Body of pancreas (tissue), 4 donors: ENCODE data around the gene PPM1H. TPM values are rescaled to one million over a fixed set of nuclear protein-coding genes. Genes with fewer than 3 reads are reported as not detected.
"Not testable (repeated sequence)": the region's sequence is repeated elsewhere in the genome, so short reads cannot be mapped to it uniquely, and the experiment has no call there.

ENCODE experiments used
- ATAC-seq: fragments of 150-250 bp; one replicate; pipeline ENCODE4 v1.9.1; 2016
- DNase-seq, 4 donors: peaks; one replicate each; pipeline ENCODE4 v3.0.0-alpha.2; 2019
- H3K27ac ChIP-seq, 4 donors: fragments of 200-600 bp; sonication (generic); 1 replicate in 3 of 4; 2 replicates in 1 of 4; pipeline versions ENCODE4 v1.5.1 to v1.6.1; 2016 to 2019; ENCODE audit warnings: mild to moderate bottlenecking in 1 of 4, mixed read lengths in 1 of 4, moderate library complexity in 1 of 4
- H3K27me3 ChIP-seq, 2 donors: fragments of 200-600 bp; sonication (generic); one replicate each; pipeline ENCODE4 v1.6.0; 2016; ENCODE audit warnings: mild to moderate bottlenecking in 1 of 2
- H3K36me3 ChIP-seq, 2 donors: fragments of 200-600 bp; sonication (generic); replicated peaks in 1 of 2; 2 replicates each; pipeline ENCODE4 v1.5.1; 2016; ENCODE audit warnings: low read depth in 2 of 2; ENCODE audit not compliant: insufficient read depth in 1 of 2
- H3K4me1 ChIP-seq: fragments of 200-600 bp; sonication (generic); one replicate; pipeline ENCODE4 v1.6.0; 2016
- H3K4me3 ChIP-seq, 2 donors: fragments of 200-600 bp; sonication (generic); 1 replicate in 1 of 2; 2 replicates in 1 of 2; pipeline ENCODE4 v1.5.1; 2016 to 2019
- H3K9me3 ChIP-seq, 3 donors: fragments of 200-600 bp; sonication (generic); 1 replicate in 2 of 3; 2 replicates in 1 of 3; pipeline ENCODE4 v1.5.1; 2016
- CTCF ChIP-seq, 7 experiments: fragments of 450-650 bp in 4 of 7; fragments of 200-600 bp in 3 of 7; sonication (generic) in 3 of 7; IDR thresholded peaks; one replicate each; pipeline ENCODE4 v1.5.1; 2016 to 2019; ENCODE audit warnings: antibody characterized with exemption in 7 of 7
- POLR2A ChIP-seq, 3 donors: fragments of 450-650 bp; IDR thresholded peaks; one replicate each; pipeline ENCODE4 v1.6.1; 2016; ENCODE audit warnings: antibody characterized with exemption in 3 of 3, mild to moderate bottlenecking in 2 of 3
- WGBS, 2 donors: methylation state at CpG; one replicate each; pipeline ENCODE4 v1.1.5; 2017; 5-methylcytosine and 5-hydroxymethylcytosine counted together
- intact Hi-C: fragments of 100-400 bp; cut with DNase I; formaldehyde crosslinking; loops from one replicate; pipeline ENCODE4 v1.15.1; 2023
- total RNA-seq, 2 donors: library from RNA; depleted of rRNA; stranded (reverse); fragments of >200 nt; gene quantifications; one replicate each; pipeline ENCODE4 v1.1.0, GENCODE V29; 2016

The PPM1H gene
- total RNA-seq, 2 donors from 2014 or later = 4.9 to 6.3 TPM

GRCh38 chr12:62736596-62736995, 198.4 kb downstream of the PPM1H start:
- no peak for DNase-seq
- H3K27me3 ChIP-seq = no peaks in the 10 kb centered on the region
- no peak for ATAC-seq
- H3K36me3 ChIP-seq = no peaks in the 10 kb centered on the region
- no peaks in the 10 kb centered on the region for H3K4me1 ChIP-seq
- 93 to 94% methylated on average over 2 of the region's 2 CpGs for WGBS, 2 donors
- no peaks in the 10 kb centered on the region for H3K9me3 ChIP-seq
- intact Hi-C loops = no loop called here
- H3K4me3 ChIP-seq = no peak overlapping the region
- H3K27ac ChIP-seq = no peak overlapping the region
- TF ChIP-seq POLR2A (IDR thresholded peaks at IDR 0.05) = no peak
- TF ChIP-seq CTCF (IDR thresholded peaks at IDR 0.05) = no peak

GRCh38 chr12:62732861-62733427, 202.0 kb downstream of the PPM1H start:
- Histone ChIP-seq H3K36me3 (no peaks in the 10 kb centered on the region), H3K4me3 (no peak overlapping the region), H3K27me3 (no peaks in the 10 kb centered on the region), H3K9me3 (no peaks in the 10 kb centered on the region), H3K4me1 (no peaks in the 10 kb centered on the region), H3K27ac (no peak overlapping the region)
- no peak for DNase-seq
- TF ChIP-seq POLR2A (IDR thresholded peaks at IDR 0.05) = no peak
- no peak for TF ChIP-seq CTCF (IDR thresholded peaks at IDR 0.05)
- ATAC-seq = no peak
- intact Hi-C loops = no loop called here
- 82 to 90% methylated on average over 8 of the region's 8 CpGs for WGBS, 2 donors

DNA sequence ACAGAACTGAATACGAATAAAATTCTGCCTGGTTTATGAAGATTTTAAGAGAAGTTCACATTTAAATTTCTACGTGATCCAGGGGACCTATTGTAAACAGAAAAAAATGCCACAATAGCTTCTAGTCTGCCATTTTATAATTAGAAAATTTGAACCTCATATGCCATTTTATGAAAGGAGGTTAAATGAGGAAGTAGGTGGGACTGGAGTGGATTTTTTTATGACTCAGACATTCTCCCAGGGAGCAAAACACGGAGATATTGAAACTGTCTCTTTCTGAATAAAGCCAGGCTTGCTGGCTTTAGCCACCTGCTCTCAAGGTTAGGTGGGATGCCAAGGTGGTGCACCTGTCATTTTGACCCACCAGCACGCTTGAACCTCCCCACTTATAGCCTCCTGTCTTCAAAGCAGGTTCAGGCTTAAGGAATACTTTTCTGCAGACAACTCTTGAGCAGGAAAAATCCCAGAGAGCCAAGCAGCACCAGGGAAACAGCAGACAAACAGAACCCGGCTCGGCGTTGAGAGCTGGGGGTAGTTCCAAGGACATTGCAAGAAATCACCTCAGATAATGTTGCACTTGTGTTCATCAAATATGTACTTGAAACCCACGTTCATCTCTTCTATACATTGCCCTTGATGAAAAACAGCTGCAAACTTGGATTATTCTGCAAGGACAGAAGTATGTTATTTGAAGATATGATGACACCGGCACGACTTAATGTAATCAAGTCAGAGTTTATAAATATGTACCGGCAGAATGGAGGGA, 203.7 kb downstream of the PPM1H start:
- TF ChIP-seq CTCF (IDR thresholded peaks at IDR 0.05) (no peak), POLR2A (IDR thresholded peaks at IDR 0.05) (no peak)
- H3K4me1 ChIP-seq = no peaks in the 10 kb centered on the region
- no peaks in the 10 kb centered on the region for H3K27me3 ChIP-seq
- intact Hi-C loops = no loop called here
- peak; percentile 34 for ATAC-seq
- H3K4me3 ChIP-seq = no peak overlapping the region
- no peaks in the 10 kb centered on the region for H3K9me3 ChIP-seq
- H3K27ac ChIP-seq = peak overlapping the region in 2 of 4 donors; percentile 6 to 53
- WGBS, 2 donors = 52 to 60% methylated on average over 11 of the region's 11 CpGs
- no peak for DNase-seq
- H3K36me3 ChIP-seq = no peaks in the 10 kb centered on the region

DNA sequence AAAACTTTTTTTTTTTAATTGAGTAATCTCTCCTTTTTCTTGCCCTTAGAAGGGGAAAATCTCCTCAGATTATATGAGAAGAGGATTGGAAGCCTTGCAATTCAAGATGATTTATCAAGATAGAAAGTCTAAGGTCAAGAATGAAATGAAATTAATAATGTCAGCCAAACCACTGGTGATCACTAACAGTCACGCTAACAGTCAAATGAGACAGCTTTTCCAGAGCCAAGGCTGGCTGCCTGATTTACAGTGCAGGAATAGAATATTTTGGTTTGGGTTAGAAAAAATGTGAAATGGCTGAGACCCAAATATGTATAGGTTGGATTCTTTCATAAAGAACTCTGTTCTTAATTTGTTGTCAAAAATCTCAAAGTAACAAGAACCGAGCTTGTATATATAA, 204.3 kb downstream of the PPM1H start:
- no peaks in the 10 kb centered on the region for H3K36me3 ChIP-seq
- TF ChIP-seq CTCF (IDR thresholded peaks at IDR 0.05) (no peak), POLR2A (IDR thresholded peaks at IDR 0.05) (no peak)
- intact Hi-C loops = no loop called here
- ATAC-seq (no peak), DNase-seq (no peak)
- WGBS, 2 donors = 80 to 89% methylated on average over 2 of the region's 2 CpGs
- H3K4me1 ChIP-seq = no peaks in the 10 kb centered on the region
- no peaks in the 10 kb centered on the region for H3K9me3 ChIP-seq
- no peak overlapping the region for H3K27ac ChIP-seq
- no peak overlapping the region for H3K4me3 ChIP-seq
- no peaks in the 10 kb centered on the region for H3K27me3 ChIP-seq

DNA sequence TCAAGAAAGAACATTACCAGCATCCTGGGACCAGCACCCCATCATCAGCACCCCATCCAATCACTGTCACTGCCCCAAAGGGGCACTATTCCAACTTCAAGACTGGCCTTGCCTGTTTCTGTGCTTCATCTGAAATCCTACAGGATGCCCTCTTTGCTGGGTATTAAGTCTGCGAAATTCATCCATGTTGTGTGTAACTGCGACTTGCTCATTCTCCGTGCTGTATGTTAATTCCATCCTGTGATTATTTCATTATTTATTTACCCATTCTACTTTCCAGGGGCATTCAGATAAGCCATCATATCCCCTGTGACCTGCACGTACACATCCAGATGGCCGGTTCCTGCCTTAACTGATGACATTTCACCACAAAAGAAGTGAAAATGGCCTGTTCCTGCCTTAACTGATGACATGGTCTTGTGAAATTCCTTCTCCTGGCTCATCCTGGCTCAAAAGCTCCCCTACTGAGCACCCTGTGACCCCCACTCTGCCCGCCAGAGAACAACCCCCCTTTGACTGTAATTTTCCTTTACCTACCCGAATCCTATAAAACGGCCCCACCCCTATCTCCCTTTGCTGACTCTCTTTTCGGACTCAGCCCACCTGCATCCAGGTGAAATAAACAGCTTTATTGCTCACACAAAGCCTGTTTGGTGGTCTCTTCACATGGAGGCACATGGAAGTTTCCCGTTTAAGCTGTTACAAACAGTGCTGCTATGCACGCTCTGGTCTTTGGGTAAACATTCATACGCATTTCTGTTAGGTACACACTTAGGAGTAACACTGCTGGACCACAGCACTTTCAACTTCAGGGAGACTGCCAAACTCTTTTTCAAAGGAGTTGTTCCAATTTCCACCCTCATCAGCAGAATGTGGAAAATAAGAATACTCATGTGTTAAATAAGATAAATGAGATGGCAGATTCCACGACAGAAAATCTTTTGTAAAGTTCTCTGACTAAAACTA, 205.1 kb downstream of the PPM1H start:
- not testable (repeated sequence) for DNase-seq

More for the DNA sequence above, 205.1 kb downstream of the PPM1H start:
- H3K4me3 ChIP-seq, H3K4me1 ChIP-seq, H3K27ac ChIP-seq, ATAC-seq, H3K36me3 ChIP-seq, intact Hi-C loops, H3K27me3 ChIP-seq, H3K9me3 ChIP-seq: not testable (repeated sequence)
- 83 to 88% methylated on average over 13 of the region's 13 CpGs for WGBS, 2 donors
